ENCODE data around the gene TLCD4. TPM values are rescaled to one million over a fixed set of nuclear protein-coding genes. Genes with fewer than 3 reads are reported as not detected.
A peak's percentile ranks its signal among the peaks of the same experiment; 100 is the strongest.

Gene TLCD4
- total and polyA plus RNA-seq, 2 of the 13 experiments (the other 11 are each of a cell fraction or from before 2014, with no cell fraction given): 4.7 to 14.5 TPM

DNA sequence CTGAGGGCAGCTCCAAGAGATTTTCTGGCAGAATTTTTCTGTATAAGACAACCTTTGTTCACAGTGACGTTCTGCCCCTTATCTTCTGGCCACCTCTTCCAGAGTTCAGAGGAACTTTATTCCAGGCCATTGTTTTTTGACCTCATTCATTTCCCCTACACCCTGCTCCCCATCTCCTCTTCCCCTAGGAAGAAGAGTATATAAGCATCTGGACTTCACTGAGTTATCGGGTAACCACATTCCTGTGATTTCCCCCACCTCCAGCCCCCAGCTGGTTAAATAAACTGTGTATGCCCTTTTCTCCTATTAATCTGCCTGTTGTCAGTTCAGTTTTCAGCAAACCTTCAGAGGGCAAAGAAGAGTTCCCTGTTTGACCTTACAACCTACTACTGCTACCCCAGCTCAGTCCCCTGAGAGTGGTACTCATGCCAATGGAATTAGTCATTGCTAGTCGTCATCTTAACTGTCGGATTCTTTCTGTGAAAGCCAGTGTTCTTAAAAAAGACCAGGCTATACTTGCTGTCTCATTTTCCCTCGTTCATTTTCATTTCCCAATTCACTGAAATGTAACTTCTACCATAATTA lies 30.1 kb upstream of the TLCD4 start:
- Histone ChIP-seq H2AFZ (ENCODE audit: low read length) (no peak overlapping the region), H3K9me3 (ENCODE audit: low read length) (no peaks in the 10 kb centered on the region), H3K4me3 (replicated peaks in 1 of 3; ENCODE audit: insufficient read depth in 1 of 3, low read depth in 2 of 3, low read length in 3 of 3) (no peak overlapping the region), H3K4me2 (ENCODE audit: low read depth, low read length) (peak overlapping the region; percentile 67), H3K9ac (ENCODE audit: insufficient read depth, low read depth, low read length) (no peak overlapping the region), H3K4me1 (ENCODE audit: insufficient read depth, low read length) (peaks cover 49% of the 10 kb centered on the region), H3K27ac (ENCODE audit: extremely low read length, insufficient read depth, low read length) (peak overlapping the region; percentile 44), H3K27me3 (ENCODE audit: control insufficient read depth in 1 of 2, insufficient read depth in 2 of 2, low read length in 2 of 2) (no peaks in the 10 kb centered on the region), H3K79me2 (ENCODE audit: insufficient read depth, low read length) (no peaks in the 10 kb centered on the region), H3K36me3 (replicated peaks in 1 of 2; ENCODE audit: control insufficient read depth in 1 of 2, insufficient read depth in 2 of 2, low read length in 2 of 2) (no peaks in the 10 kb centered on the region), H4K20me1 (ENCODE audit: insufficient read depth, low read length) (no peaks in the 10 kb centered on the region)
- intact Hi-C loops (cut with micrococcal nuclease; ENCODE audit: unreplicated experiment) (loop anchor here (1.0 to 2.0 kb wide), 2 partner anchors 30 to 146 kb away; partner anchors contain the start of gene TLCD4), in situ Hi-C loops (cut with HindIII; ENCODE audit: extremely low pct_ligation_motif_present, low pct_unique_long_range_greater_than_20kb) (loop anchor here (10.0 kb wide), 1 partner anchor 148 kb away; the partner anchor contains the start of gene RWDD3)
- POLR2A ChIA-PET: interaction anchor here (1.1 to 1.9 kb wide), 4 partner anchors 14 to 147 kb away, joined by 4 to 9 read pairs (median 4); partner anchors contain the start of genes ALG14 and RWDD3
- ATAC-seq (peak; percentile 82), DNase-seq (ENCODE audit: low spot score) (peak; percentile 89), FAIRE-seq (peak; percentile 15)
- CTCF ChIA-PET (ENCODE audit: low intra/inter-chr PET ratio, low total read pairs): no interaction called here
- no TSS peak for BruUV-seq (replicated peaks)
- WGBS (ENCODE audit: low lambda C conversion rate): under 1% methylated on average over 5 of the region's 5 CpGs
- TF ChIP-seq PPARG (CRISPR knock-in tag; conservative IDR thresholded peaks at IDR 0.05) (peak; percentile 89), ZNF609 (CRISPR knock-in tag; IDR thresholded peaks at IDR 0.05; ENCODE audit: borderline replicate concordance) (0 out of 2 replicates have a peak, but pooled peaks have one; percentile 25), BCL6 (CRISPR knock-in tag; IDR thresholded peaks at IDR 0.05) (peak; percentile 35; the same call in 1 of the 2 replicates), ESRRA (CRISPR knock-in tag; IDR thresholded peaks at IDR 0.05; ENCODE audit: low read depth) (peak; percentile 50; the same call in 1 of the 2 replicates), SAP130 (CRISPR knock-in tag; IDR thresholded peaks at IDR 0.05; ENCODE audit: low read depth) (peak; percentile 47; the same call in 1 of the 2 replicates), TAF1 (CRISPR knock-in tag; IDR thresholded peaks at IDR 0.05) (no peak), RCOR2 (CRISPR knock-in tag; IDR thresholded peaks at IDR 0.05) (peak; percentile 32; the same call in 1 of the 2 replicates), ARID3A (IDR thresholded peaks at IDR 0.05; ENCODE audit: low read depth, low read length) (peak; percentile 77), SOX13 (IDR thresholded peaks at IDR 0.05) (no peak), SOX13 (CRISPR knock-in tag; conservative IDR thresholded peaks at IDR 0.05 in 1 of 2, IDR thresholded peaks at IDR 0.05 in 1 of 2) (peak in 1 of 2 experiments; percentile 56; a peak in 2 of 4 replicates), ZNF737 (CRISPR knock-in tag; IDR thresholded peaks at IDR 0.05; ENCODE audit: borderline replicate concordance) (no peak), CBX5 (CRISPR knock-in tag; IDR thresholded peaks at IDR 0.05; ENCODE audit: borderline replicate concordance) (no peak), MATR3 (CRISPR knock-in tag; IDR thresholded peaks at IDR 0.05) (no peak), PITX1 (CRISPR knock-in tag; IDR thresholded peaks at IDR 0.05) (peak; percentile 36; the same call in 1 of the 2 replicates), JUNB (CRISPR knock-in tag; IDR thresholded peaks at IDR 0.05; ENCODE audit: borderline replicate concordance) (peak; percentile 66; the same call in 1 of the 2 replicates), TFDP2 (CRISPR knock-in tag; IDR thresholded peaks at IDR 0.05) (no peak)
